T-helper 2 cell treated with Interferon-gamma antibody and Interleukin-4, amounts not matched to agents 5 μg/mL and 100 μg/mL, for 36 hours (primary cell): ENCODE results near the gene CPLX1.

Experiments used
- DNase-seq: peaks from one replicate; pipeline ENCODE4 v3.0.0; 2021; ENCODE audit warnings: low spot score
- H3K27ac Mint-ChIP-seq: one replicate; pipeline ENCODE4 v1.8.0; 2021; ENCODE audit warnings: mild to moderate bottlenecking, mixed read lengths
- H3K27me3 Mint-ChIP-seq: one replicate; pipeline ENCODE4 v1.8.0; 2021; ENCODE audit warnings: low read depth, mixed read lengths
- H3K36me3 Mint-ChIP-seq: one replicate; pipeline ENCODE4 v1.8.0; 2021; ENCODE audit warnings: low read depth, mixed read lengths
- H3K4me1 Mint-ChIP-seq: one replicate; pipeline ENCODE4 v1.8.0; 2021; ENCODE audit warnings: low read depth, mixed read lengths
- H3K4me3 Mint-ChIP-seq: one replicate; pipeline ENCODE4 v1.8.0; 2022; ENCODE audit warnings: mild to moderate bottlenecking, moderate library complexity, mixed read lengths
- H3K9me3 Mint-ChIP-seq: one replicate; pipeline ENCODE4 v1.8.0; 2021; ENCODE audit warnings: mixed read lengths

CPLX1 gene

DNA sequence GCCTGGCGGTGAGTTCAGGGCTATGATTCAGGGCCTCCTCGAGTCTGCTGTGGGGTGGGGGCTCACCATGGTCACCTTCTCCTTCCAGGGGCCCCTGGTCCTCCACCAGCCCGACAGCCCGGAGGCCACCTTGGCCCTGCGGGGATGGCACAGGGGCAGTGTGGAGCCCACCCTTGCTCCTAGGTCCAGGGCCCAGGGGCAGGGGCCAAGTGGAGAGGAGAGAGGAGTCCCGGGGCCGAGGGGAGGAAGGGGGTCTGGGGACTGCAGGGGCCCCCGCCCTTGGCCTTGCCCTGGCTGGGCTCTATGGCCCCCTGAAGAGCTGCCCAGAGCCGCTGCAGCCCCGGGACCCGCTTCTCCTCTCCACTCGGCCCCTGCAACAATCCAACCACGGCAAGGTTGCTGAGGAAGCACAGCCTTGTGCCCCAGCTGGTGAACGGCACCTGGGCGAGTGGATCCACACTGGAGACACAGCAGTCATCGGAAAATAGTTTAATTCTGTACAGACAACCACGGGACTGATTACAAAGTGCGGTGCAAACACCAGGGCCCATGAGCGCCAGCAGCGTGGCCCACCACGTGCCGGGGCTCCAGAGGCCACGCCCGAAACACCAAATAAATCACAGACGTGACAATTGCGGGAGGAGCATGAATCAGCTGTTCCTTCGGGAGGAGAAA lies 23.0 kb upstream of the CPLX1 start:
- Mint-ChIP-seq H3K4me3 (no peak overlapping the region), H3K27ac (no peak overlapping the region), H3K9me3 (peaks cover 8% of the 10 kb centered on the region), H3K36me3 (peaks cover 27% of the 10 kb centered on the region), H3K4me1 (no peaks in the 10 kb centered on the region), H3K27me3 (no peaks in the 10 kb centered on the region)
- no peak for DNase-seq

DNA sequence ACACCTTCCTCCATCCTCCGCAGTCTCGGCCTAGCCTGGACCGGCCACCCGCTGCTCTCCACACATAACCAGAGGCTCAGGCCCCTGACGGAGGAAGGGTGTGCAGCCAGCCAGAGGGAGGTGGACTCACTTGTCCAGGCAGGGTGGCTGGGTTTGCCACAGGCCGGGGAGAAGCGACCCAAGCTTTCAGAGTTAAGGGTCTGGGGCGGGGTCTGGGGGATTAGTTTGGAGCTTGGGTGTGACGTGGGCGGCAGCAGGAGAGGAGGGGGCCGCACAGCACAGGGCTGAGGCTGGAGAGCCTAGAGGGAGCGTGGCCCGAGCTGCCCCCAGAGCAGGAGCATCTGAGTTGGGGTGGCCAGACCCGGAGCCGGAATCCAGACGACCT lies 22.4 kb upstream of the CPLX1 start:
- Mint-ChIP-seq H3K27ac (no peak overlapping the region), H3K27me3 (no peaks in the 10 kb centered on the region), H3K4me1 (no peaks in the 10 kb centered on the region), H3K9me3 (peaks cover 8% of the 10 kb centered on the region), H3K4me3 (no peak overlapping the region), H3K36me3 (peaks cover 27% of the 10 kb centered on the region)
- no peak for DNase-seq

DNA sequence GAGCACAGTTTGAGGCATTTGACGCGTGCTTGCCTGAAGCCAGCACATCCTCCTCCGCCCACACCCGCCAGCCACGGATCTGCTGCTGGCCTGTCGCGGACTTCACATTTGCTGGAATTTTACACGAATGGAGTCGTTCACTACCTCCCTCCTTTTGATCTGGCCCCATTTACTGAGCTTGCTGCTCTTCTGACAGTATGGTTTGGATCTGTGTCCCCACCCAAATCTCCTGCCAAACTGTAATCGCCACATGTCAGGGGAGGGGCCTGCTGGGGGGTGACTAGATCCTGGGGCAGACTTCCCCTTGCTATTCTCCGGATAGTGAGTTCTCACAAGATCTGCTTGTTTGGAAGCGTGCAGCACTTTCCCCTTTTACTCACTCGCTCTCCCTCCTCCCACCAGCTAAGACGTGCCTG lies 19.9 kb upstream of the CPLX1 start:
- H3K9me3 Mint-ChIP-seq = peaks cover 15% of the 10 kb centered on the region
- no peak overlapping the region for H3K27ac Mint-ChIP-seq
- H3K4me3 Mint-ChIP-seq = no peak overlapping the region
- H3K4me1 Mint-ChIP-seq = no peaks in the 10 kb centered on the region
- no peaks in the 10 kb centered on the region for H3K27me3 Mint-ChIP-seq
- no peak for DNase-seq
- H3K36me3 Mint-ChIP-seq = peaks cover 30% of the 10 kb centered on the region

DNA sequence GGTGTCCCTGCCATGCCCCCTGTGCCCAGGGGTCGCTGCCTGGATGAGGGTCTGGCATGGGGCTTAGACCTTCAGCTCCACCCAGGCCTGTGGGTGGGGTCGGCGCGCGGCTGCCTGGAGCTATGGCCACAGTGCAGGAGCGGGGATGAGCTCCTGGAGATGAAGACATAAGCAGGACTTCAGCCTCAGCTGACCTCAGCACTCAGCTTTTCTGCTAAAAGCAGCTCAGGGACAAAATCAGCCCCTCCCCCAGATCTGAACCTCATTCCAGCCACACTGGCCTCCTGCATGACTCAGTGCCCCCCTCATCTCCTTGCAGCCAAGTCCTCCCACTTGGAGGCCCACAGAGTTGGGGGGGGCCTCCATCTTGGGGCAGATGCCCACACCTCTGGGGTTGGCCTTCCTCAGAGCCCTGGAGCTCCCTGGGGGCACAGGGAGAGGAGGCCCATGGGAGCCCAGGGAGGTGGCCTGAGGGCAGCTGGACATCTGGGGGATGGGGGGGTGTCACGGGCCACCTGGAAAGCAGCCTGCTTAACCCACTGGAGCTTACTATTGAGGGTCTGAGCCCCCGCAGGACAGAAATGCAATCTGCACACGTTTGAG lies 19.4 kb upstream of the CPLX1 start:
- Mint-ChIP-seq H3K9me3 (peaks cover 15% of the 10 kb centered on the region), H3K4me3 (no peak overlapping the region), H3K27ac (no peak overlapping the region), H3K36me3 (peaks cover 26% of the 10 kb centered on the region), H3K4me1 (no peaks in the 10 kb centered on the region), H3K27me3 (no peaks in the 10 kb centered on the region)
- no peak for DNase-seq

DNA sequence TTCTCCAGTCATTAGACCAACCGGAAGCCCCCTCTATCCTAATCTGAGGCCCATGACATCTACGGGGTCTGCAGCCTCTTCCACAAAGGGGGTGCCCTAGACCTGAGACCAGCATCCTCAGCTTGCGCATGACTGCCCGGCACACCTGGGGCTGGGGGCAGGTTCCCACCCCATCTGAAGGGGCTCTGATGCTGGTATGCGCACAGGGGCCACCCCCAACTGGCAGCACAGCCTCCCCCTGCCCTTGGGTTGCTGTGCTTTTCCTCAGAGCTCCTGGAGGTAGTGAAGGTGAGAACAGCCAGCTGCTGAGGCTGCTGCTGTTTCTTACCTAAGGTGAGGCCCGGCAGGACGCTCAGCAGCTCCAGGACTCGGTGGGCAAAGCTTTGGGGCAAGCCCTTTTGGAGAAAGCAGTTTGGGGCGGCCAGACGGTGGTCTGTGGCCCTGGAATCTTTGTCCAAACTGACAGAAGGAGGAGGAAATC lies 18.9 kb upstream of the CPLX1 start:
- peaks cover 29% of the 10 kb centered on the region for H3K36me3 Mint-ChIP-seq
- H3K9me3 Mint-ChIP-seq = peaks cover 19% of the 10 kb centered on the region
- H3K27me3 Mint-ChIP-seq = no peaks in the 10 kb centered on the region
- no peak overlapping the region for H3K4me3 Mint-ChIP-seq
- DNase-seq = no peak
- H3K4me1 Mint-ChIP-seq = peaks cover 3% of the 10 kb centered on the region
- no peak overlapping the region for H3K27ac Mint-ChIP-seq

DNA sequence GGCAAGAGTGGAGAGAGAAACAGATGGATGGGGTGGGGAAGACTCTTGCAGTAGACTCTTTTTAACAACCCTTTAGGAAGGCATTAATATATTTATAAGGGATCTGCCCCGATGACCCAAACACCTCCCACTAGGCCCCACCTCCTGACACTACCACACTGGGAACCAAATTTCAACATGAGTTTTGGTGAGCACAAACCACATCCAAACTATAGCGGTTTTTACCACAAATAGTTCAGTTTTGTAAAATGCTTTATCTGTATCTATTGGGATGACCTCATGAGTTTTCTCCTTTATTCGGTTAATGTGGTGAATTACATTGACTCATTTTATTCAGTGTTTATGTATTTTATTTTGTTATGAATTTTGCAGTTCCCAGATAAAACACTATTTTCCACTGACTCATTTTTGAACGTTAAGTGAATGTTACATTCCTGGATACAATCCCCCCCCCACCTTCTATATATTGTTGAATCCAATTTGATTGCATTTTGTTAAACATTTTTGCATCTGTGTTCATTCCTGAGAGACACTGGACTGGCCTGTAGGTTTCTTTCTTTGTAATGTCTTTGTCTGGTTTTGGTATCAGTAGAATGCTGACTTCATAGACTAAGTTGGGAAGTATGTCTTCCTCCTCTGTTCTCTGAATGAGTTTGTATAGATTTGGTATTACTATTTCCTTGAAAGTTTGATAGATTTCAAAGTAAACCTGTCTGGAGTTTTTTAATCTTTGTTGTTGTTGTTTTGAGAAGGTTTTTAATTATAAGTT lies 13.9 kb upstream of the CPLX1 start:
- H3K4me1 Mint-ChIP-seq = peaks cover 3% of the 10 kb centered on the region

DNA sequence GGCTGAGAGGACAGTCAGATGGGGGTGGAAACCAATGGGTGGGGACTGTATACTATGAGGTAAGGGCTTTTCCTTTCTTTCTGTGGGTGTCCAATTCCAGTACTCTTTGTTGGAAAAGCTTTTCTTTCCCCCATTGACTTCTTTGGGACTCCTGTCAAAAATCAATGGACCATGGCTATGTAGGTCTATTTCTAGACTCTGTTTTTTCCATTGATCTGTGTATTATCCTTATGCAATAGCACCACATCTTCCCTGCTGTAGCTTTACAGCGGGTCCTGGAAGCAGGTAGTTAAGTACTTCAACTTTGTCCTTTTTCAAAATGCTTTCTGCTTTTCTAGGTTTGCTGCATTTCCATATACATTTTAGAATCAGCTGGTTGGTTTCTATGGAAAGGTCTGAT lies 11.8 kb upstream of the CPLX1 start:
- H3K36me3 Mint-ChIP-seq = peaks cover 12% of the 10 kb centered on the region
- peaks cover 34% of the 10 kb centered on the region for H3K9me3 Mint-ChIP-seq
- H3K4me1 Mint-ChIP-seq = peaks cover 3% of the 10 kb centered on the region
- H3K27me3 Mint-ChIP-seq = no peaks in the 10 kb centered on the region
- H3K4me3 Mint-ChIP-seq = no peak overlapping the region
- no peak for DNase-seq
- H3K27ac Mint-ChIP-seq = no peak overlapping the region

More for the DNA sequence above, 13.9 kb upstream of the CPLX1 start:
- no peak for DNase-seq
- H3K27ac Mint-ChIP-seq = no peak overlapping the region
- H3K27me3 Mint-ChIP-seq = no peaks in the 10 kb centered on the region
- no peak overlapping the region for H3K4me3 Mint-ChIP-seq
- H3K9me3 Mint-ChIP-seq = peaks cover 38% of the 10 kb centered on the region
- H3K36me3 Mint-ChIP-seq = peaks cover 17% of the 10 kb centered on the region

DNA sequence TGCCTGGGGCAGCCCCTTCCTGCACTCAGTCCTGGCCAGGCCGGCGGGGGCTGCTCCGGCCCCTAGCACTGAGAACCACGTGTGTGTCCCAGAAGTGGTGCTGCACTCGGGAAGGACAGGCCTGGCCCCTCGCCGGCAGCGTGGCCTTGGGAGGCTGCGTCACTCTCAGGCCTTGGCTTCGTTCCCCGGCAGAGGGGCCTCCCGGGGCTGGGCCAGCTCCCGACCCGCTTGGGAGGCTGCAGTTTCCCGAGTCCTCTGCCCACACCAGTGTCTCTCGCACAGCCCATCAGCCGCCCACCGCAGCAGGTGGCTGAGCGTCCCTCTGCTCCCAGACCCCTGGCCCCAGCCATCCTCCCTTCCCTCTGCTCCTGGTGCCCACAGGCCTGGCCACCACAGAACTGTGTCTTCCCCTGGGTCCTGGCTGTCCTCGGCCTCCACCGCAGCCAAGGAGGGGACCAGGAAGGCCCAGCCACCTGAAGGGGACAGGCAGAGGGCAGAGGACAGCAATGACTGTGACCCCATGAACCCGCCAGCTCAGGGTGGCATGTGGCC lies 10.9 kb upstream of the CPLX1 start:
- H3K27ac Mint-ChIP-seq = no peak overlapping the region
- H3K4me1 Mint-ChIP-seq = peaks cover 3% of the 10 kb centered on the region
- no peak overlapping the region for H3K4me3 Mint-ChIP-seq
- H3K36me3 Mint-ChIP-seq = peaks cover 7% of the 10 kb centered on the region
- no peak for DNase-seq
- H3K9me3 Mint-ChIP-seq = peaks cover 31% of the 10 kb centered on the region
- no peaks in the 10 kb centered on the region for H3K27me3 Mint-ChIP-seq

DNA sequence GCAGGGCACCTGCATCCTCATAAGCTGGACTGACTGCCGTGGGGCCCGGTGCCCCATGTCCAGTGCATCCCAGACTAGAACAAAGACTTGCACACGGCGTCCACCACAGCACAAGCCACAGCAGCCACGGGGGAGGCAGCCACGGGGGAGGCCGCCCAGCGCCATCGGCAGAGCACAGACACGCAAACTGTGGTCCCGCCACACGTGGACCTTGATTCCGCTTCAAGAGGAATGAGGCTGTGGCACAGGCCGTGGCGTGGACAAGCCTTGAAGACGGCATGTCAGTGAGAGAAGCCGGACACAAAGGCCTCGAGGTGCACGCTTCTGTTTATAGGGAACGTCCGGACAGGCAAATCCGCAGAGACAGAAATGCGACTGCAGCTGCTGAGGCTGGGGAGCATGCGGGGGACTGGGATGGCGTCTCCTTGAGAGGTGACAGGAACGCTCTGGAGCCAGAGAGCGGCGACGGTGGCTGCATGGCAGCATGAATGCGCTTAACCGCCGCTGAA lies 10.1 kb upstream of the CPLX1 start:
- H3K27ac Mint-ChIP-seq = no peak overlapping the region
- H3K4me1 Mint-ChIP-seq = peaks cover 3% of the 10 kb centered on the region
- H3K36me3 Mint-ChIP-seq = peaks cover 4% of the 10 kb centered on the region
- no peak overlapping the region for H3K4me3 Mint-ChIP-seq
- no peak for DNase-seq
- no peaks in the 10 kb centered on the region for H3K27me3 Mint-ChIP-seq
- peaks cover 28% of the 10 kb centered on the region for H3K9me3 Mint-ChIP-seq

DNA sequence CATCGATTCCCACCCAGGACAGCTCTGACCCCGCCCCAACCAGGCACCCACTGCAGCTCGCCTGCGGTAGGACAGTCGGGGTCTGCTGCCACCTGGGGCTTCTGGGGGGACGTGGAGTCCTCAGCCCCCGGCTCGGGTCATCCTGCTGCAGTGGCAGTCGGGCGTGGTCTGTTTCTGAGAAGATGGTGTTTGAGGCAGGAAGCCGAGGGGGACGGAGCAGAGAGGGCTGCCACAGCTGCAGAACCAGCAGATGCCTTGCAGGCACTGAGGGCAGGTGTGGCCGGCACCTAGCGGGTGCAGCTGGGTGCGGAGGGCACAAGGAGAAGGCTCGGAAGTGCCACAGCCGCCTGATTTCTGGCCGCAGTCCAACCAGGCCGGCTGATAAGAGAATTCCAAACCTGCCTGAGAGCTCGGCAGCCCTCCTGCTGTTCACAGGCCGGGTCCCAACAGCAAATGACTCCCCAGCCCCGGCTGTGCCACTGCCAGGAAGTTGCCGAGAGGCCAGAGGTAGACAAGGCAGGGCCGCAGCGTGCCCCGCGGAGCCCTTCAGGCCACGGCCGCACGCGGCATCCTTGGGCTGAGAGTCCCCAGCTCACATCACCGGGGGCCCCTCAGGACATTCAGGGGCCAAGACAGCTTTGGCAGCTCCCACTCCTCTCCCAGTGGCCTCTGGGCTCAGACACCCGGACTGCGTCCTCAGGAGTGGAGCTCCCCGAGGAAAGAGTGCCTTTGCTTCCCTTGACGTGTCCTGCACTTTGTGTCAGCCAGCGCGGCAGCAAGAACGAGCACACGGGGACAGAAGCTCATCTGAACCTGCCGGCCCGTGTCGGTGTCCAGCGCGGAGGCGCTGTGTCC lies 9.4 kb upstream of the CPLX1 start:
- Mint-ChIP-seq H3K36me3 (peaks cover 4% of the 10 kb centered on the region), H3K4me1 (peaks cover 3% of the 10 kb centered on the region), H3K27me3 (no peaks in the 10 kb centered on the region), H3K27ac (no peak overlapping the region), H3K4me3 (no peak overlapping the region), H3K9me3 (peaks cover 28% of the 10 kb centered on the region)
- no peak for DNase-seq

DNA sequence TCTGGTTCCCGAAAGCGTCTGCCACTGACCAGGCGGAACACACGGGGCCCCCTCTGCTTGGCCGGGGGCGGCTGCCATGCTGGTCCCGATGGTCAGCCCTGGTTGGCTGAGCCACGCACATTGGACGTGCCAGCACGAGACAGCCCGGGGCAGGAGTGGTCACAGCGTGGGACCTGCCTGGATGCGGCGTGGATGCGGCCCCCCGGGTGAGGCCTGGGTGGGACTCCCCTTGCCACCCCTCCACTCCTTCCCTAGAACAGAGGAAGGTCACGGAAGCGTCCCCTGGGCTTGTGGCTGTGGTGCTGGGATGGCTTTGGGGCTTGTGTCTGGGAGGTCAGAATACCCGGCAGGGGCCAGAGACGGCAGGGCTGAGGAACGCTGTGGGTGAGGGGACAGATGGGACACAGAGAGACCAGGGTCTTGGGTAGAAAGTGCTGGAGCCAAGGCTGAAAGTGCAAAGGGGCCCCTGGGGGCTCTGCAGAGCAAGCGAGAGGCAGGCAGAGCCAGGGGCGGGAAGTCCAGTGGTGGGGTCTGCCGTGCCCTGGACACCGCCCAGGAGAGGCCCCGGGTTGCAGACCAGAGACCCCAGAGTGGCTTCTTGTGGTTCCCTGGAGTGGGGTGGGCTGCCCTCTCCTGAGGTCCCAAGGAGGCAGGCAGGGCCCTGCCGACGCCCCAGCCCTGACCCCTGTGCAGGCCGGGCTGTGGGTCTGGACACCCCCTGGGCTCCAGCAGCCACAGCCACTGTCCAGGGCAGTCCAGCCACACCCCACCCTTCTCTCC lies 8.6 kb upstream of the CPLX1 start:
- H3K9me3 Mint-ChIP-seq = peaks cover 21% of the 10 kb centered on the region
- no peak for DNase-seq
- no peak overlapping the region for H3K27ac Mint-ChIP-seq
- no peaks in the 10 kb centered on the region for H3K27me3 Mint-ChIP-seq
- H3K4me3 Mint-ChIP-seq = no peak overlapping the region
- no peaks in the 10 kb centered on the region for H3K4me1 Mint-ChIP-seq
- H3K36me3 Mint-ChIP-seq = peaks cover 1% of the 10 kb centered on the region

DNA sequence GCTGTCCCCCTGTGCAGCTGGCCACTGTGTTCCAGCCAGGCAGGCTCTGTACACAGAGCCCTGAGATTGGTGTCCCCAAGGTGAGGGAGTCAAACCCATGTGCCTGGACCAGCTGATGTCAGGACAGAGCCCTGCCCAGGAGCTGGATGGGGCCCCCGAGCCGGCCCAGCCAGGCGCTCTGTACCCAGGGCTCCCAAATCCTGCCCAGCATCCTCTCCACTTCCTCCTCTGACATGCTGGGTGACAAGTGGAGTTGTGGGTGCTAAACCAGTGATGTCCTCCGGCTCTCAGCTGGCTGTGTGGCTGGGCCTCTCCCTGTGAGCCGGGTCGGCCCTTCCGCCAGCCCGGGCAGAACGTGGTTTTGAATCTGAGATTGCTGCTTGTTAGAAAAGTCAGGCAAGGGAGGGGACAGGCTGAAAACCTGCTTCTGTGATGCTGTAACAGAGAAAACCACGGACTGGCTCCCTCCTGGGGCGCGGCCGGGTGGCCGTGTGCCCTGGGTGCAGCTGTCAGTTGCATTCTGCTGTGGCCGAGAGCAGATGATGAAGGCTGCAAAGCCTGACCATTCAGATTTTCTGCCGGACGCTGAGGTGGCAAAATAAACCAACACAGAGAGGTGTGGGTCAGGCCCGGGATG lies 7.9 kb upstream of the CPLX1 start:
- DNase-seq = no peak
- no peak overlapping the region for H3K4me3 Mint-ChIP-seq
- H3K4me1 Mint-ChIP-seq = no peaks in the 10 kb centered on the region
- H3K27ac Mint-ChIP-seq = no peak overlapping the region
- peaks cover 16% of the 10 kb centered on the region for H3K9me3 Mint-ChIP-seq
- H3K27me3 Mint-ChIP-seq = no peaks in the 10 kb centered on the region
- H3K36me3 Mint-ChIP-seq = no peaks in the 10 kb centered on the region
